PC-3 (cell line): ENCODE data around the gene SCAI. TPM values are rescaled to one million over a fixed set of nuclear protein-coding genes. Genes with fewer than 3 reads are reported as not detected.

ENCODE experiments used
- ATAC-seq: fragments of 200-7000 bp; cut with Tn5 transposase; 2 replicates; pipeline ENCODE4 v1.9.1; 2020; ENCODE audit warnings: mild to moderate bottlenecking, moderate library complexity
- BruUV-seq: library from RNA; stranded (reverse); fragments of 400-500 nt; replicated peaks from 2 replicates; lab custom pipeline; 2021; lab: Mats Ljungman, UMichigan
- CTCF ChIA-PET: fragments of 300-600 bp; sonication (Branson Sonifier 250); formaldehyde crosslinking; loops from one replicate; lab custom pipeline; 2022; ENCODE audit warnings: antibody characterized with exemption; lab: Charles Lee
- POLR2A ChIA-PET: fragments of 300-600 bp; sonication (Branson Sonifier 250); formaldehyde crosslinking; loops from one replicate; lab custom pipeline; 2022; ENCODE audit warnings: antibody characterized with exemption; ENCODE audit not compliant: unreplicated experiment; lab: Charles Lee
- DNase-seq: peaks from one replicate; pipeline ENCODE4 v3.0.0-alpha.2; 2015
- H2AFZ ChIP-seq: fragments of 300-600 bp; sonication (generic); 2 replicates; pipeline ENCODE4 v1.6.0; 2016; ENCODE audit warnings: antibody characterized with exemption, low read length
- H3F3A ChIP-seq: fragments of 300-600 bp; sonication (generic); one replicate; pipeline ENCODE4 v1.6.0; 2017; ENCODE audit warnings: antibody characterized with exemption, low read length, control low read depth, mild to moderate bottlenecking; ENCODE audit not compliant: unreplicated experiment
- H3K27ac ChIP-seq: fragments of 300-600 bp; sonication (generic); 2 replicates; pipeline ENCODE4 v1.5.1; 2016; ENCODE audit warnings: mild to moderate bottlenecking, low read length
- H3K27me3 ChIP-seq: fragments of 300-600 bp; sonication (generic); 2 replicates; pipeline ENCODE4 v1.6.1; 2016; ENCODE audit warnings: low read length, mixed read lengths
- H3K36me3 ChIP-seq: fragments of 300-600 bp; sonication (generic); 2 replicates; pipeline ENCODE4 v1.6.1; 2016; ENCODE audit warnings: low read depth, mixed run types, low read length, mixed read lengths
- H3K4me1 ChIP-seq: fragments of 300-600 bp; sonication (generic); 2 replicates; pipeline ENCODE4 v1.5.1; 2016; ENCODE audit warnings: low read length; ENCODE audit not compliant: insufficient read depth
- H3K4me2 ChIP-seq: fragments of 300-600 bp; sonication (generic); 2 replicates; pipeline ENCODE4 v1.6.0; 2016; ENCODE audit warnings: low read length
- H3K4me3 ChIP-seq: fragments of 300-600 bp; sonication (generic); 2 replicates; pipeline ENCODE4 v1.5.1; 2016; ENCODE audit warnings: mild to moderate bottlenecking, low read length, mixed read lengths
- H3K79me2 ChIP-seq: fragments of 300-600 bp; sonication (generic); 2 replicates; pipeline ENCODE4 v1.6.1; 2017; ENCODE audit warnings: low read length, mixed read lengths
- H3K9ac ChIP-seq: fragments of 300-600 bp; sonication (generic); 2 replicates; pipeline ENCODE4 v1.6.0; 2016; ENCODE audit warnings: mild to moderate bottlenecking, low read length
- H3K9me2 ChIP-seq: fragments of 300-600 bp; sonication (generic); replicated peaks from 2 replicates; pipeline ENCODE4 v1.6.1; 2016; ENCODE audit warnings: mixed run types, low read length, mixed read lengths
- H3K9me3 ChIP-seq: fragments of 300-600 bp; sonication (generic); 2 replicates; pipeline ENCODE4 v1.6.1; 2016; ENCODE audit warnings: low read length, mixed read lengths
- H4K20me1 ChIP-seq: fragments of 300-600 bp; sonication (generic); 2 replicates; pipeline ENCODE4 v1.6.1; 2016; ENCODE audit warnings: low read length, mixed read lengths
- EZH2 ChIP-seq: fragments of 300-600 bp; sonication (generic); IDR thresholded peaks from one replicate; pipeline ENCODE4 v1.6.1; 2017; ENCODE audit warnings: antibody characterized with exemption, mild to moderate bottlenecking, low read length; ENCODE audit not compliant: unreplicated experiment
- EZH2phosphoT487 ChIP-seq: fragments of 300-600 bp; sonication (generic); IDR thresholded peaks from 2 replicates; pipeline ENCODE4 v1.6.1; 2018; ENCODE audit warnings: mild to moderate bottlenecking, antibody characterized with exemption, low read length, borderline replicate concordance
- intact Hi-C: fragments of 100-400 bp; cut with micrococcal nuclease; formaldehyde crosslinking; loops from 2 replicates; pipeline ENCODE4 v1.9.0; 2023
- total RNA-seq: library from RNA; depleted of rRNA; stranded (reverse); fragments of >200 nt; gene quantifications from 2 replicates; pipeline ENCODE4 v1.2.3, GENCODE V29; 2014; rRNA removed
- TF ChIP-seq, protein P1 (sequence below): fragments of 300-600 bp; sonication (generic); conservative IDR thresholded peaks from 2 replicates; pipeline ENCODE4 v1.5.1; 2017; ENCODE audit warnings: antibody characterized with exemption, low read depth, mild to moderate bottlenecking, low read length

The SCAI gene
- total RNA-seq, 1 experiment from 2014 or later: 5.2 TPM

DNA sequence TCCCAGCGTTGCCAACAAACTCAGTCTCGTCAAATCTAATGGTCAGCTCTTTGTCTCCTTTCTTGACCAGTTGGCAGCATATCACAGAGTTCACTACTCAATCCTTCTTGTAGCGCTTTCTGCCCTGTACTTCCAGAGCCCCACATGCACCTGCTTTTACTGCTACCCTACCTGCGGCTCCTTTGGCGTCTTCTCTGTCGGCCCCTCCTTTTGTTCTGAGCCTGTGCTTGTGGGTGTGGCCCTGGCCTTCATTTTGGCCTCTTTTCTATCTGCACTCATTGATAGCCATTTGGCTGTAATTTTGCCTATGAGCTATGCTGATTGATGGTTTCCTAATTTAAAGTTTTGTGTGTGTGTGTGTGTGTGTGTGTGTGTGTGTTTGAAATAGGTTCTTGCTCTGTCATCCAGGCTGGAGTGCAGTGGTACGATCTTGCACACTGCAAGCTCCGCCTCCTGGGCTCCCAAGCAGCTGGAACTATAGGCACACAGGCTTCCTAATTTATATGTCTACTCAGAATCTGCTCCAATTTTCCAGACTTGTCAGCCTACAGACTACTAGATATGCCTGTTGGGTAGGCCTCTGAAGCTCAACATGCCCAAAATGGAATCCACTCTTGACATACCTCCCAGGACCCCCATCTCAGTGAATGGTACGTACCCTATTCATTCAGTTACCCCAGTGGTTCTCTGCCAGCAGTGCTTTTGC is 249.1 kb downstream of the SCAI start:
- Histone ChIP-seq H3K36me3 (no peaks in the 10 kb centered on the region), H3K9me3 (no peaks in the 10 kb centered on the region), H3K4me2 (no peak overlapping the region), H3K79me2 (no peaks in the 10 kb centered on the region), H3K4me1 (no peaks in the 10 kb centered on the region), H3K4me3 (no peak overlapping the region), H3K27me3 (no peaks in the 10 kb centered on the region), H3K9ac (no peak overlapping the region), H2AFZ (no peak overlapping the region), H3K27ac (no peak overlapping the region), H3F3A (no peaks in the 10 kb centered on the region), H4K20me1 (no peaks in the 10 kb centered on the region), H3K9me2 (no peaks in the 10 kb centered on the region)
- no peak for TF ChIP-seq EZH2phosphoT487
- TF ChIP-seq, protein P1, sequence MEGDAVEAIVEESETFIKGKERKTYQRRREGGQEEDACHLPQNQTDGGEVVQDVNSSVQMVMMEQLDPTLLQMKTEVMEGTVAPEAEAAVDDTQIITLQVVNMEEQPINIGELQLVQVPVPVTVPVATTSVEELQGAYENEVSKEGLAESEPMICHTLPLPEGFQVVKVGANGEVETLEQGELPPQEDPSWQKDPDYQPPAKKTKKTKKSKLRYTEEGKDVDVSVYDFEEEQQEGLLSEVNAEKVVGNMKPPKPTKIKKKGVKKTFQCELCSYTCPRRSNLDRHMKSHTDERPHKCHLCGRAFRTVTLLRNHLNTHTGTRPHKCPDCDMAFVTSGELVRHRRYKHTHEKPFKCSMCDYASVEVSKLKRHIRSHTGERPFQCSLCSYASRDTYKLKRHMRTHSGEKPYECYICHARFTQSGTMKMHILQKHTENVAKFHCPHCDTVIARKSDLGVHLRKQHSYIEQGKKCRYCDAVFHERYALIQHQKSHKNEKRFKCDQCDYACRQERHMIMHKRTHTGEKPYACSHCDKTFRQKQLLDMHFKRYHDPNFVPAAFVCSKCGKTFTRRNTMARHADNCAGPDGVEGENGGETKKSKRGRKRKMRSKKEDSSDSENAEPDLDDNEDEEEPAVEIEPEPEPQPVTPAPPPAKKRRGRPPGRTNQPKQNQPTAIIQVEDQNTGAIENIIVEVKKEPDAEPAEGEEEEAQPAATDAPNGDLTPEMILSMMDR: no peak
- TF ChIP-seq EZH2: no peak
- ChIA-PET POLR2A (no interaction called here), CTCF (no interaction called here)
- BruUV-seq: no TSS peak
- ATAC-seq (no peak), DNase-seq (no peak)
- intact Hi-C loops: loop anchor here (1.0 kb wide), 1 partner anchor 123 kb away; the partner anchor contains the start of gene NR6A1

Other genes with a start within 250 kb of the SCAI start
- 8.6 and 13.2 TPM in 2 replicates for gene GOLGA1, start 202.4 kb downstream of the SCAI start, total RNA-seq
- gene PPP6C, start 46.3 kb upstream of the SCAI start, total RNA-seq: 10.8 and 16.4 TPM in 2 replicates
- 22.2 and 27.8 TPM in 2 replicates for gene RABEPK, start 57.0 kb upstream of the SCAI start, total RNA-seq
- 112 and 142 TPM in 2 replicates for gene HSPA5, start 97.8 kb upstream of the SCAI start, total RNA-seq
- gene GAPVD1, start 118.3 kb upstream of the SCAI start, total RNA-seq: 29.7 and 30.5 TPM in 2 replicates